GM18511 (cell line): Measurements from ENCODE around the gene ARL15.
"Not testable (repeated sequence)": the region's sequence is repeated elsewhere in the genome, so short reads cannot be mapped to it uniquely, and the experiment has no call there.

ENCODE experiments used
- ATAC-seq: cut with Tn5 transposase; IDR thresholded peaks from one replicate; pipeline ENCODE4 v1.9.1; 2021; ENCODE audit warnings: mild to moderate bottlenecking, moderate library complexity; ENCODE audit not compliant: unreplicated experiment

The ARL15 gene

GRCh38 chr5:54000011-54000410 lies 310.4 kb downstream of the ARL15 start:
- no peak for ATAC-seq

- ATAC-seq = no peak
These were observed 312.4 kb downstream of the ARL15 start for GRCh38 chr5:53997736-53998627.

- ATAC-seq = no peak
These were observed 314.4 kb downstream of the ARL15 start for GRCh38 chr5:53996008-53996407.

DNA sequence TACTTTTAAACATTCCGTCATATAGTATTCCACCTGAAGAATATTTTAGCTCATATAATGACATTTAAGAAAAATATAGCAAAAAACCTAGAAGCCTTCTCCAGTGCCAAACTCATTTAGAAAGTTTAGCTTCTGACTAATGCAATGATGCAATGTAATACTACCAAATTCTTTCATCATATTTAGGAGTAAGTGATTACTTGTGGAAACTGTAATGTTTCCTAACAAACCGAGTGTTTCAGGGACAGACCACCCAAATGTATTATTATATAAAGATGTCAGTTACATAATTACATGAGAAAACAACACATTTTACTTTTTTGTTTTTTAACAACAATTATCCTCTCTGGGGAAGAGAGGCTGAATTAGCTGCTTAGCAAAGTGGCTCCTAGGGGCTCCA lies 316.2 kb downstream of the ARL15 start:
- ATAC-seq = no peak

GRCh38 chr5:53991942-53992341 lies 318.4 kb downstream of the ARL15 start:
- no peak for ATAC-seq

DNA sequence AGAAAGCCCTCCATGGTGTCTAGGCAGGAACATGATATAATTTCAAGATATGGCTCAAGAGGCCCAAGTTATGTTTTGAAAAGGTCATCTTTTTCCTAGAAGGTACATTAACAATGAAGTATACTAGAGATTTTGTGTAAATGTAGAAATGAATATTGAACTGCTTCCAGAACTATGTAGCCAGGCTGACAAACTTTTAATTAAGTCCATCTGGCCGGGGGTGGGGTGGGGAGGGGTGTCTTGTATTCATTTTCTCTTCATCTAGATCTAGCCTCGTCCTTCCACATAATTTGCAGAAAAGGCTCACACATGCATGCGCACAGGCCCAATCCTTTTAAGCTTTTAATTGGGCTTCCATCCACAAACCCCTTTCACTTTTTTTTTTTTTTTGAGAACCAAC lies 323.3 kb downstream of the ARL15 start:
- no peak for ATAC-seq

DNA sequence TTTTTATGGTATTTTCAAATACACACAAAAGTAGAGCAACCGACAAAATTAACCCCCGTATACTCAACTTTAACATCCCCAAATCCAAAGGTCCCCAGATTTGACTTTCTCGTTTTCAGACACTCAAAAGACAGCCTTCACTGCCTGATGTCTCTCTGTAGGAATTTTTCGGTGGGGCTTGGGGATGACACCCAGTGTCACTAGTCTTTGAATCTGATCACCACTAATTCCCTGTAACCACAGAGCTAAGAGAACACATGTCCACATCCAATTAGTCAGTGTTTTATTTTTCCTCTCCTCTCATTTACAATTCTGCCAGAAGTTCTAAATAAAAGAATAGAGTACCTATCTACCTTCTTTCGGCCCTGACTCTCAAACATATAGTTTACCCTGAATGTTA lies 324.6 kb downstream of the ARL15 start:
- ATAC-seq = no peak

- no peak for ATAC-seq
These were observed 325.4 kb downstream of the ARL15 start for GRCh38 chr5:53984971-53985370.

GRCh38 chr5:53983568-53984460 lies 326.6 kb downstream of the ARL15 start:
- no peak for ATAC-seq

DNA sequence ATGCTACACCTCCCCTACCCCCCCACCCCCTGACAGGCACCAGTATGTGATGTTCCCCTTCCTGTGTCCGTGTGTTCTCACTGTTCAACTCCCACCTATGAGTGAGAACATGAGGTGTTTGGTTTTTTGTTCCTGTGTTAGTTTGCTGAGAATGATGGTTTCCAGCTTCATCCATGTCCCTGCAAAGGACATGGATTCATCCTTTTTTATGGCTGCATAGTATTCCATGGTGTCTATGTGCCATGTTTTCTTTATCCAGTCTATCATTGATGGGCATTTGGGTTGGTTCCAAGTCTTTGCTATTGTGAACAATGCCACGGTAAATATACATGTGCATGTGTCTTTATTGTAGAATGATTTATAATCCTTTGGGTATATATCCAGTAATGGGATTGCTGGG lies 328.1 kb downstream of the ARL15 start:
- not testable (repeated sequence) for ATAC-seq

DNA sequence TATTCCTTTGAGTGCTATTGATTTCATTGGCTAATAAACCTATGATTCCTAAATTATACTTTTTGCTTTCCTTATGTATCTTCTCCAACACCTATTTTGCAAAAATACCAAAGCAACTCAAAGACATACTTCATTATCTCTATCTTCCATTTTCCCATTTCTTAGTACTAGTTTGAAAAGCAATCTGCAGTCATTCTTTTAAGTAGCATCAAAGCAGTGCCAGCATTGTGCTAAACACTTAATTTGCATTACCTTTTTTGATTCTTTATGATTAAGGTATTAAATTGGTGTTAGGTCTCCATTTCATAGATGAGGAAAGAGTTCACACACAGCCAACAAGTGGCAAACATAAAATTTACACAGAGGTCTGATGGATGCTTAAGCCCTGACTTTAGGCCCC lies 330.3 kb downstream of the ARL15 start:
- ATAC-seq = no peak

- ATAC-seq = no peak
These were observed 336.4 kb downstream of the ARL15 start for GRCh38 chr5:53974021-53974420.

GRCh38 chr5:53972314-53972713 lies 338.1 kb downstream of the ARL15 start:
- ATAC-seq = no peak

GRCh38 chr5:53971551-53971950 lies 338.8 kb downstream of the ARL15 start:
- no peak for ATAC-seq

- ATAC-seq = no peak
These were observed 339.2 kb downstream of the ARL15 start for GRCh38 chr5:53971131-53971530.

GRCh38 chr5:53970475-53970874 lies 339.9 kb downstream of the ARL15 start:
- no peak for ATAC-seq

DNA sequence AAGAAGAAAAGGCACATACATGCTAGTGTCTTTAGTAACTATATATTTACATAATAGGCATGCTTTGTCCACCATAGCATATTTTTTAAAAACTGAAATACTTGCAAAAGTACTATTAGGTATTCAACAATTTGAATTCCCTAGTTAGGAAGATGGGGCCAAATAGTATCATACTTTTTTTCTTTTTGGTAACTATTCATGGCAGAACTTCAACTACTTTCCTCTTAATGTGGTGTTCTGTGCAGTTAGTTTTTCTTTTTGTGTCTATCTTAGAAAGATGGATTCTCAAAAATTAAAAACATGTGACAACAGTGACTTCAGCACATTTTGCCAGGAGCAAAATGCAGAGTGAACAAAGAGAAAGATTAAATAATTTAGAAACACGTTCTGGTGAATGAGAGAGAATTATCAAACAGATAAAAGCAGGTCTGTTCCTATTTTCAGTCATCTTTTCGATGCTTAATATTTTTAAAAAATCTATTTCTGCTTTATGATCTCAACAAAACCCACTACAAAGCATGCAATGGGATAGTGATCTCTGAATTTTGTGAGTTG lies 341.1 kb downstream of the ARL15 start:
- ATAC-seq = no peak

- no peak for ATAC-seq
These were observed 344.9 kb downstream of the ARL15 start for GRCh38 chr5:53965459-53965858.

GRCh38 chr5:53963958-53964357 lies 346.4 kb downstream of the ARL15 start:
- no peak for ATAC-seq

GRCh38 chr5:53962306-53962705 lies 348.1 kb downstream of the ARL15 start:
- no peak for ATAC-seq

DNA sequence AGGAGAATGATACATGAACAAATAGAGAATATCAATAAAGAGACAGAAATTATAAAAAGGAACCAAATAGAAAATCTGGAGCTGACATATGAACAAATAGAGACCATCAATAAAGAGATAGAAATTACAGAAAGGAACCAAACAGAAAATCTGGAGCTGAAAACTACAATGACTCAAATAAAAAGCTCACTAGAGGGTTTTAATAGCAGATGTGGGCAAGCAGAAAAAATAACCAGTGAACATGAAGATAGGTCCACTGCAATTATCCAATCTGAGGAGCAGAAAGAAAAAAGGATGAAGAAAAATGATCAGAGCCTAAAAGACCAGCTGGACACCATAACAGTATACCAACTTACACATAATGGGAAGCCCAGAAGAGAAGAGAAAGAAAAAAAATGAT lies 353.7 kb downstream of the ARL15 start:
- no peak for ATAC-seq

DNA sequence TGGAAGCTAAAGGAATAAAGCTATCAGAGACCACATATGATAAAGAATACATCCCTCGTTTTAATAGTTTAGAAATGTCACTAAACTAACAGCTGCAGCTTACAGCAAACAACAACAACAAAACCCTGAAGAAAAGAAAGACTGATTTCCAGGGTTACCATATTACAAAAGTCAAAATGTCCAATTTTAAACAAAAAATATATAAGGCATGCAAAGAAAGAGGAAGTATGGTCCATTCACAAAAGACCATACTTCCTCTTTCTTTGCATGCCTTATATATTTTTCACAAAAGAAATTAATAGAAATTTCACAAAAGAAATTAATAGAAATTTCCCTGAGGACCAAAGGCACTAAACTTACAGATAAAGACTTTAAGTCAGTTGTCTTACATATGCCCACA lies 354.2 kb downstream of the ARL15 start:
- no peak for ATAC-seq
